Neural progenitor cell (in vitro differentiated cells): ENCODE measurements around the gene CNN1. TPM values are rescaled to one million over a fixed set of nuclear protein-coding genes. Genes with fewer than 3 reads are reported as not detected.
A peak's percentile ranks its signal among the peaks of the same experiment; 100 is the strongest.

ENCODE experiments used
- DNase-seq: peaks from one replicate; pipeline ENCODE4 v3.0.0-alpha.2; 2016; ENCODE audit warnings: low spot score
- H2AFZ ChIP-seq: fragments of 200-600 bp; sonication (generic); replicated peaks from 2 replicates; pipeline ENCODE4 v1.6.1; 2016; ENCODE audit warnings: antibody characterized with exemption
- H3F3A ChIP-seq: fragments of 200-600 bp; sonication (generic); 2 replicates; pipeline ENCODE4 v1.6.1; 2016; ENCODE audit warnings: antibody characterized with exemption, low read depth
- H3K27ac ChIP-seq: fragments of 200-600 bp; sonication (generic); 2 replicates; pipeline ENCODE4 v1.5.1; 2016; ENCODE audit warnings: mild to moderate bottlenecking
- H3K27me3 ChIP-seq: fragments of 200-600 bp; sonication (generic); 2 replicates; pipeline ENCODE4 v1.6.1; 2016; ENCODE audit warnings: mild to moderate bottlenecking, moderate library complexity
- H3K36me3 ChIP-seq: fragments of 200-600 bp; sonication (generic); 2 replicates; pipeline ENCODE4 v1.5.1; 2016
- H3K4me1 ChIP-seq: fragments of 200-600 bp; sonication (generic); 2 replicates; pipeline ENCODE4 v1.6.1; 2016; ENCODE audit warnings: mixed run types
- H3K4me2 ChIP-seq: fragments of 200-600 bp; sonication (generic); 2 replicates; pipeline ENCODE4 v1.6.1; 2016
- H3K4me3 ChIP-seq: fragments of 200-600 bp; sonication (generic); 2 replicates; pipeline ENCODE4 v1.5.1; 2016
- H3K79me2 ChIP-seq: fragments of 200-600 bp; sonication (generic); 2 replicates; pipeline ENCODE4 v1.6.1; 2016; ENCODE audit warnings: low read depth
- H3K9ac ChIP-seq: fragments of 200-600 bp; sonication (generic); 2 replicates; pipeline ENCODE4 v1.6.1; 2016
- H3K9me3 ChIP-seq: fragments of 200-600 bp; sonication (generic); 2 replicates; pipeline ENCODE4 v1.5.1; 2016; ENCODE audit warnings: low read depth
- H4K20me1 ChIP-seq: fragments of 200-600 bp; sonication (generic); 2 replicates; pipeline ENCODE4 v1.6.1; 2016; ENCODE audit warnings: low read depth
- H3K27ac Mint-ChIP-seq: 3 replicates; pipeline ENCODE4 v1.8.0; 2021; ENCODE audit warnings: mixed read lengths
- H3K27me3 Mint-ChIP-seq: 2 replicates; pipeline ENCODE4 v1.8.0; 2022; ENCODE audit warnings: low read depth, mild to moderate bottlenecking, inconsistent platforms, moderate library complexity, mixed read lengths; ENCODE audit not compliant: insufficient read depth
- H3K36me3 Mint-ChIP-seq: 3 replicates; pipeline ENCODE4 v1.8.0; 2021; ENCODE audit warnings: mixed read lengths
- H3K4me1 Mint-ChIP-seq: 3 replicates; pipeline ENCODE4 v1.8.0; 2021; ENCODE audit warnings: mixed read lengths
- H3K4me3 Mint-ChIP-seq: 3 replicates; pipeline ENCODE4 v1.8.0; 2021; ENCODE audit warnings: mild to moderate bottlenecking, moderate library complexity, mixed read lengths
- H3K9me3 Mint-ChIP-seq: 3 replicates; pipeline ENCODE4 v1.8.0; 2020; ENCODE audit warnings: mixed read lengths
- CTCF ChIP-seq: fragments of 200-600 bp; sonication (generic); IDR thresholded peaks from 2 replicates; pipeline ENCODE4 v1.5.1; 2017; ENCODE audit warnings: antibody characterized with exemption, mild to moderate bottlenecking
- EZH2 ChIP-seq: fragments of 200-600 bp; sonication (generic); IDR thresholded peaks from 2 replicates; pipeline ENCODE4 v1.6.1; 2017; ENCODE audit warnings: antibody characterized with exemption, mild to moderate bottlenecking, moderate library complexity
- EZH2phosphoT487 ChIP-seq: fragments of 200-600 bp; sonication (generic); IDR thresholded peaks from 2 replicates; pipeline ENCODE4 v1.6.1; 2017; ENCODE audit warnings: antibody characterized with exemption
- total RNA-seq: library from RNA; depleted of rRNA; stranded (reverse); fragments of >200 nt; gene quantifications from 2 replicates; pipeline ENCODE4 v1.2.3, GENCODE V29; 2015; ENCODE audit warnings: low replicate concordance

Gene CNN1
- total RNA-seq, 1 donor from 2014 or later = 7.0 TPM

- no peak overlapping the region for H3K4me2 ChIP-seq
- peaks cover 16% of the 10 kb centered on the region for H3K79me2 ChIP-seq
- H3K4me3 Mint-ChIP-seq = no peak overlapping the region
- H2AFZ ChIP-seq = no peak overlapping the region
- DNase-seq = no peak
- H3K27me3 Mint-ChIP-seq = peaks cover 5% of the 10 kb centered on the region
- TF ChIP-seq EZH2phosphoT487 (no peak), EZH2 (no peak), CTCF (no peak)
- no peak overlapping the region for H3K4me3 ChIP-seq
- H3K27ac ChIP-seq = no peak overlapping the region
- no peaks in the 10 kb centered on the region for H3K9me3 ChIP-seq
- no peaks in the 10 kb centered on the region for H3F3A ChIP-seq
- peaks cover 8% of the 10 kb centered on the region for H3K36me3 ChIP-seq
- H3K36me3 Mint-ChIP-seq = peaks cover 11% of the 10 kb centered on the region
- H3K4me1 ChIP-seq = peaks cover 8% of the 10 kb centered on the region
- no peaks in the 10 kb centered on the region for H3K27me3 ChIP-seq
- H3K9ac ChIP-seq = no peak overlapping the region
- peaks cover 6% of the 10 kb centered on the region for H4K20me1 ChIP-seq
- peaks cover 9% of the 10 kb centered on the region for H3K4me1 Mint-ChIP-seq
- H3K27ac Mint-ChIP-seq = no peak overlapping the region
- peaks cover 11% of the 10 kb centered on the region for H3K9me3 Mint-ChIP-seq
Measured at GRCh38 chr19:11594084-11594483, 55.4 kb downstream of the CNN1 start.

- Histone ChIP-seq H3K4me1 (peaks cover 8% of the 10 kb centered on the region), H3K36me3 (peaks cover 8% of the 10 kb centered on the region), H3K27ac (no peak overlapping the region), H2AFZ (no peak overlapping the region), H3K79me2 (peaks cover 37% of the 10 kb centered on the region), H3K27me3 (no peaks in the 10 kb centered on the region), H3K9ac (no peak overlapping the region), H4K20me1 (peaks cover 6% of the 10 kb centered on the region), H3F3A (no peaks in the 10 kb centered on the region), H3K4me2 (no peak overlapping the region), H3K4me3 (no peak overlapping the region), H3K9me3 (no peaks in the 10 kb centered on the region)
- H3K36me3 Mint-ChIP-seq = peaks cover 28% of the 10 kb centered on the region
- H3K9me3 Mint-ChIP-seq = peaks cover 31% of the 10 kb centered on the region
- H3K27me3 Mint-ChIP-seq = no peaks in the 10 kb centered on the region
- H3K4me3 Mint-ChIP-seq = peak overlapping the region; percentile 63
- H3K27ac Mint-ChIP-seq = no peak overlapping the region
- TF ChIP-seq EZH2 = no peak
- H3K4me1 Mint-ChIP-seq = peaks cover 9% of the 10 kb centered on the region
- no peak for DNase-seq
Measured at GRCh38 chr19:11596156-11596555, 57.5 kb downstream of the CNN1 start.

GRCh38 chr19:11597202-11598102 lies 58.8 kb downstream of the CNN1 start, which contains the start of gene ZNF627:
Gene ZNF627 (plus strand): TSS chr19:11597483. CDS start chr19:11597628, 145 bp downstream.
- H2AFZ ChIP-seq = peak within 1 kb of the TSS; percentile 61

More at GRCh38 chr19:11597202-11598102, 58.8 kb downstream of the CNN1 start, which contains the start of gene ZNF627:
- peak within 1 kb of the TSS; percentile 98 for H3K27ac ChIP-seq
- peak; percentile 100 for DNase-seq
- H3K79me2 ChIP-seq = peaks cover 49% of the 10 kb centered on the region
- Mint-ChIP-seq H3K4me1 (peaks cover 9% of the 10 kb centered on the region), H3K4me3 (peak within 1 kb of the TSS; percentile 98), H3K9me3 (peaks cover 41% of the 10 kb centered on the region), H3K27me3 (peaks cover 3% of the 10 kb centered on the region), H3K36me3 (peaks cover 37% of the 10 kb centered on the region), H3K27ac (peak within 1 kb of the TSS; percentile 98)
- peak within 1 kb of the TSS; percentile 88 for H3K4me3 ChIP-seq
- H3K4me2 ChIP-seq = peak within 1 kb of the TSS; percentile 88
- peaks cover 6% of the 10 kb centered on the region for H4K20me1 ChIP-seq
- peak within 1 kb of the TSS; percentile 98 for H3K9ac ChIP-seq
- H3K9me3 ChIP-seq = no peaks in the 10 kb centered on the region
- peaks cover 8% of the 10 kb centered on the region for H3K4me1 ChIP-seq
- H3K27me3 ChIP-seq = no peaks in the 10 kb centered on the region
- H3F3A ChIP-seq = no peaks in the 10 kb centered on the region
- peaks cover 8% of the 10 kb centered on the region for H3K36me3 ChIP-seq
- TF ChIP-seq CTCF (peak; percentile 29), EZH2 (no peak)
